ENCODE data around the gene RACK1. TPM values are rescaled to one million over a fixed set of nuclear protein-coding genes. Genes with fewer than 3 reads are reported as not detected.

Gene RACK1
- total and polyA plus RNA-seq, 2 of the 13 experiments (the other 11 are each of a cell fraction or from before 2014, with no cell fraction given) = 2,514 to 6,141 TPM

GRCh38 chr5:181188700-181189362 lies 54.9 kb downstream of the RACK1 start (continued):
- TF ChIP-seq HOXD1 (CRISPR knock-in tag; IDR thresholded peaks at IDR 0.05) (no peak), GZF1 (CRISPR knock-in tag; IDR thresholded peaks at IDR 0.05) (no peak), ZSCAN22 (CRISPR knock-in tag; IDR thresholded peaks at IDR 0.05) (no peak; the same call in 1 of the 2 replicates), ZNF331 (CRISPR knock-in tag; IDR thresholded peaks at IDR 0.05) (peak; percentile 46), ZNF230 (CRISPR knock-in tag; IDR thresholded peaks at IDR 0.05) (peak; percentile 77; the same call in 1 of the 2 replicates), NFE2L1 (CRISPR knock-in tag; IDR thresholded peaks at IDR 0.05; ENCODE audit: borderline replicate concordance) (no peak), SP2 (CRISPR knock-in tag; IDR thresholded peaks at IDR 0.05) (no peak), PCBP2 (optimal IDR thresholded peaks at IDR 0.05; ENCODE audit: low read depth, low read length, poor library complexity, severe bottlenecking) (no peak), RBM22 (optimal IDR thresholded peaks at IDR 0.05; ENCODE audit: low read length) (peak; percentile 44), ZSCAN29 (CRISPR knock-in tag; conservative IDR thresholded peaks at IDR 0.05) (0 out of 2 replicates have a peak, but pooled peaks have one; percentile 25), ZNF264 (CRISPR knock-in tag; IDR thresholded peaks at IDR 0.05) (no peak), ZFX (CRISPR knock-in tag; IDR thresholded peaks at IDR 0.05; ENCODE audit: low read depth) (peak; percentile 20; the same call in 1 of the 2 replicates), RBFOX2 (IDR thresholded peaks at IDR 0.05; ENCODE audit: low read depth, low read length) (no peak), HNRNPL (IDR thresholded peaks at IDR 0.05; ENCODE audit: low read depth, low read length) (no peak), ZNF780A (CRISPR knock-in tag; IDR thresholded peaks at IDR 0.05) (no peak), ZNF720 (CRISPR knock-in tag; IDR thresholded peaks at IDR 0.05) (no peak), CAMTA2 (CRISPR knock-in tag; IDR thresholded peaks at IDR 0.05; ENCODE audit: borderline replicate concordance) (peak; percentile 33; the same call in 1 of the 2 replicates), KAT8 (CRISPR knock-in tag; IDR thresholded peaks at IDR 0.05) (no peak; the same call in 1 of the 2 replicates), PAWR (CRISPR knock-in tag; IDR thresholded peaks at IDR 0.05; ENCODE audit: borderline replicate concordance) (no peak), MXD4 (CRISPR knock-in tag; IDR thresholded peaks at IDR 0.05) (no peak), ASH2L (IDR thresholded peaks at IDR 0.05; ENCODE audit: insufficient read length, low read depth, low read length) (peak; percentile 13), ZNF652 (CRISPR knock-in tag; IDR thresholded peaks at IDR 0.05; ENCODE audit: borderline replicate concordance, low read depth) (no peak), ZBTB10 (CRISPR knock-in tag; IDR thresholded peaks at IDR 0.05; ENCODE audit: borderline replicate concordance) (no peak), KDM3A (CRISPR knock-in tag; IDR thresholded peaks at IDR 0.05; ENCODE audit: low read depth) (no peak)
- TF ChIP-seq, protein P1, sequence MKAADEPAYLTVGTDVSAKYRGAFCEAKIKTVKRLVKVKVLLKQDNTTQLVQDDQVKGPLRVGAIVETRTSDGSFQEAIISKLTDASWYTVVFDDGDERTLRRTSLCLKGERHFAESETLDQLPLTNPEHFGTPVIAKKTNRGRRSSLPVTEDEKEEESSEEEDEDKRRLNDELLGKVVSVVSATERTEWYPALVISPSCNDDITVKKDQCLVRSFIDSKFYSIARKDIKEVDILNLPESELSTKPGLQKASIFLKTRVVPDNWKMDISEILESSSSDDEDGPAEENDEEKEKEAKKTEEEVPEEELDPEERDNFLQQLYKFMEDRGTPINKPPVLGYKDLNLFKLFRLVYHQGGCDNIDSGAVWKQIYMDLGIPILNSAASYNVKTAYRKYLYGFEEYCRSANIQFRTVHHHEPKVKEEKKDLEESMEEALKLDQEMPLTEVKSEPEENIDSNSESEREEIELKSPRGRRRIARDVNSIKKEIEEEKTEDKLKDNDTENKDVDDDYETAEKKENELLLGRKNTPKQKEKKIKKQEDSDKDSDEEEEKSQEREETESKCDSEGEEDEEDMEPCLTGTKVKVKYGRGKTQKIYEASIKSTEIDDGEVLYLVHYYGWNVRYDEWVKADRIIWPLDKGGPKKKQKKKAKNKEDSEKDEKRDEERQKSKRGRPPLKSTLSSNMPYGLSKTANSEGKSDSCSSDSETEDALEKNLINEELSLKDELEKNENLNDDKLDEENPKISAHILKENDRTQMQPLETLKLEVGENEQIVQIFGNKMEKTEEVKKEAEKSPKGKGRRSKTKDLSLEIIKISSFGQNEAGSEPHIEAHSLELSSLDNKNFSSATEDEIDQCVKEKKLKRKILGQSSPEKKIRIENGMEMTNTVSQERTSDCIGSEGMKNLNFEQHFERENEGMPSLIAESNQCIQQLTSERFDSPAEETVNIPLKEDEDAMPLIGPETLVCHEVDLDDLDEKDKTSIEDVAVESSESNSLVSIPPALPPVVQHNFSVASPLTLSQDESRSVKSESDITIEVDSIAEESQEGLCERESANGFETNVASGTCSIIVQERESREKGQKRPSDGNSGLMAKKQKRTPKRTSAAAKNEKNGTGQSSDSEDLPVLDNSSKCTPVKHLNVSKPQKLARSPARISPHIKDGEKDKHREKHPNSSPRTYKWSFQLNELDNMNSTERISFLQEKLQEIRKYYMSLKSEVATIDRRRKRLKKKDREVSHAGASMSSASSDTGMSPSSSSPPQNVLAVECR (CRISPR knock-in tag; IDR thresholded peaks at IDR 0.05; ENCODE audit: borderline replicate concordance) = no peak; the same call in 1 of the 2 replicates

Measured in HepG2 (cell line).